HG03108 (cell line): ENCODE results near the gene KHDC4.
"Not testable (repeated sequence)": the region's sequence is repeated elsewhere in the genome, so short reads cannot be mapped to it uniquely, and the experiment has no call there.

ENCODE experiments used
- ATAC-seq: cut with Tn5 transposase; IDR thresholded peaks from one replicate; pipeline ENCODE4 v1.9.1; 2021; ENCODE audit warnings: moderate library complexity; ENCODE audit not compliant: unreplicated experiment

KHDC4 gene

DNA sequence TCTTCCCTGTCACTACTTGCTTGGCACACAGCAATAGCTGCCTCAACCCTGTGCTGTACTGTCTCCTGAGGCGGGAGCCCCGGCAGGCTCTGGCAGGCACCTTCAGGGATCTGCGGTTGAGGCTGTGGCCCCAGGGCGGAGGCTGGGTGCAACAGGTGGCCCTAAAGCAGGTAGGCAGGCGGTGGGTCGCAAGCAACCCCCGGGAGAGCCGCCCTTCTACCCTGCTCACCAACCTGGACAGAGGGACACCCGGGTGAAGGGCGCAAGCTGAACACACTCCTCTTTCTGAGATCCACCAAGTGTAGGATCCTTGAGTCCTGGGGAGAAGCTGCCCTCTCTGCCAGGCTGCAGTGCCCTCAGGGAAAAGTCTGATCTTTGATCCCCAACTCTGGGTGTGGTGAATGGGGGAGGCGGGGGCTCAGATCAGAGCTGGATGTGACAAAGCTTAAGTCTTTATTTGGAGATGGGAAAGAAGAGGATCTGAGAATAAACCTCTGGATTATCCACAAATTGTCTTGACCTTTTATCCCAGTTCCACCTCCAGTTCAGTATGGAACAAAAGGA, 8.4 kb upstream of the KHDC4 start:
- no peak for ATAC-seq

GRCh38 chr1:155941845-155942531, 7.8 kb upstream of the KHDC4 start:
- ATAC-seq = no peak

DNA sequence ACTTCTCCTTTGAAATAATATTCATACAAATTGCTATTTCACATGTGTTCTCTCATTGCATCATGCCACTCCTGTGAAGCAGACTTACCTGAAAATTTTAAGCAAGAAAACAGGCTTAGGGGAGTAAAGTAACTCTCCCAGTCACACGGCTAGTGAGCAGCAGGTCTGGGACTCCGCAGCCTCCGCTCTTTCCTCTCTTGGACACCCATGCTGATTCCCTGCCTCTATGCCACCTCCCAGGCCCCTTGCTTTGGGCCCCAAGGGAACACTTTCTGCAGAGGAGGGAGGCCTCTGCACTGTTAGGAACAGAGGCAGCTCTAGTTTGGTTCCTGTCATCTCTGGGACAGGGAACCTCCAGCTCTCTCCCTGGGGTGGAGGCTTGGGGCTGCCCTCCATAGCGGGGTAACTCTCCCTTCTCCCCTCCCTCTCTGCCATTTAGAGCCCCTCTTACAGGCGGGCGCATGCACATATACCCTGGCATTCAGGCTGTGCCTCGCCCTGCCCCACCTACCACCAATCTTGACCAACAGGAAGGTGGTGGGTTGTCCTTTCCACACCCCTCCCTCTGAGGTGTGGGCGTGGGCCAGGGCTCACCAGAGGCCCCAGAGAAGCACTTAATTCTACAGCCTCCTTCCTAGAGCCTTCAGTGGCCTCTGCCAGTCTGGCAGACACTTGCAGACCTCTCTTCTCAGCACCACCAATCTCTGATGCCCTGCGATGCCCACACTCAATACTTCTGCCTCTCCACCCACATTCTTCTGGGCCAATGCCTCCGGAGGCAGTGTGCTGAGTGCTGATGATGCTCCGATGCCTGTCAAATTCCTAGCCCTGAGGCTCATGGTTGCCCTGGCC, 7.0 kb upstream of the KHDC4 start, which contains the start of gene RXFP4:
Gene RXFP4, plus strand, starts transcription at position 646 of the 852 bp plus-strand sequence. Its CDS starts 72 bp downstream, at position 718.
- no peak for ATAC-seq

- no peak for ATAC-seq
These were observed 6.3 kb upstream of the KHDC4 start for GRCh38 chr1:155940482-155940992.

DNA sequence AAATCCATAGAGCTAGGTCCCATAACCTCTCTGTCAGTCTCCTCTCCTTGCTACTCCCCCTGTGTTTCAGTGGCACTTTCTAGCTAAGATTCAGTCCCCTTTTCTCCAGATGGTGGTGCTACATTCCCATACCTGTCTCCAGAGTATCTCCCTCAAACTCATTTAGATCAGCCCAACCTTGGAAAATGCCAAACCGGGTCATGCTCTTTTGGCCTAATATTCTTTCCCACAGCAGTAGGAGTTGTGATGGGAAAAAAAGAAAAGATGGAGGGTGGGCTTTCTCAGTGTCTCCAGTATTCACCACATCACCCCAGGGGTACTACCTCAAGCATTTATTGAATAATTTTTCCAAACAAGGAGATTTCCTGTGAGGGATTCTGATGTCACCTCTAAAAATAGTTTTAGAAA, 4.0 kb upstream of the KHDC4 start:
- no peak for ATAC-seq

DNA sequence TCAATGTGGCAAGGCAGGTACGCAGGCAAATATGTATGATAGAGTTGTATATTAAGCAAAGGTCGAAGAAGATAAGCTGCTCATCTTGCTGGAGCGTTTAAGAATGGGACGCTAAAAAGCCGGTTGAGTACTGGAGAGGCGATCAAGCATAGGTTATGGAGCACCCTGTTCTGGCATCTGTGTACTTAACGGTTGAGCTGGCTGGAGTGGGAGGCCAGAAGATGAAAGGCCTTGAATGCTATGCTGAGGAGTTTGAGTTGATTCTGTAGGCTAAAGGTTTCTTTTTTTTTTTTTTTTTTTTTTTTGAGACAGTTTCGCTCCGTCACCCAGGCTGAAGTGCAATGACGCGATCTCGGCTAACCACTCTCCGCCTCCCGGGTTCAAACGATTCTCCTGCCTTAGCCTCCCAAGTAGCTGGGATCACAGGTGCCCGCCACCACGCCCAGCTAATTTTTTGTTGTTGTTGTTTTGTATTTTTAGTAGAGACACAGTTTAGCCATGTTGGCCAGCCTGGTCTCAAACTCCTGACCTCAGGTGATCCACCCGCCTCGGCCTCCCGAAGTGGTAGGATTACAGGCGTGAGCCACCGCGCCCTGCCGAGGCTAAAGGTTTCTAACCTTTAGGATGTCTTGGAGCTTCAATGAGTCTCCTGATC, 850 bp upstream of the KHDC4 start:
- ATAC-seq = no peak

DNA sequence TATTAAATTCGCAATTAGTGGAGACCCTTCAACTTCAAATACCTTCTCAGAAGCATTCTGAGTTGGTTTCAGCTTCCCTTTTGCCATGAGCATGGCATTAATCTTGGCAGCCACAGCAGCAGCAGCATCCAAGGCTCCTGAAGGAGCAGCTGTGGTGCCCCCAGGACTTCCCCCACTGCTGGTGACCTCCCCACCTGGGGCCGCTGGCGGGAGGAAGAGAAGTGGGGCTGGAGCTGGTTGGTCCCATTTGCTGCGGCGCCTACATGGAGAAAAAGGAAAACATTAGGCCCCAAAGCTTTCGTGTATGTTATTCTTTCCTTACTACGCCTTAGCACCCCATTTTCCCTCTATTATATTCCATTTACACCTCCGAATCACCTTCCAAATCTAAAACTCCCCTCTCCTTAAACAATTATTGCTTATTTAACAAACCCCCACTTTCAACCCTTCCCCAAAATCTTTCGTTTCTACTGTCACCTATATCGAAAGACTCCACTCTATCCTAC, 569 bp downstream of the KHDC4 start:
- ATAC-seq = no peak

DNA sequence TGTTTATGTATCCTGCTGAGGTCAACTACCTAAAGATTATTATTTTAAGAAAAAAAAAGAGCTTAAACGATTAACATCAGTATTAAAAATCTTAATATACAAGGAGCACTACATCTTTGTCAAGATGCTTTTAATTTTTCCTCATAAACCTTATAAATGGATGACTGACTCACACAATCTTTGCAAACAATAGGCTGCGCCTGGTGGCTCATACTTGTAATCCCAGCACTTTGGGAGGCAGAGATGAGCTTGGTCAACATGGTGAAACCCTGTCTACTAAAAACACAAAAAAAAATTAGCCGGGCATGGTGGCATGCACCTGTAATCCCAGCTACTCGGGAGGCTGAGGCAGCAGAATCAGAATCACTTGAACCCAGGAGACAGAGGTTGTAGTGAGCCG, 1.7 kb downstream of the KHDC4 start:
- no peak for ATAC-seq

- ATAC-seq = no peak
These were observed 2.1 kb downstream of the KHDC4 start for GRCh38 chr1:155932081-155932480.

GRCh38 chr1:155931332-155932038, 2.7 kb downstream of the KHDC4 start:
- ATAC-seq = no peak

- ATAC-seq = not testable (repeated sequence)
These were observed 3.5 kb downstream of the KHDC4 start for GRCh38 chr1:155930725-155931124.

DNA sequence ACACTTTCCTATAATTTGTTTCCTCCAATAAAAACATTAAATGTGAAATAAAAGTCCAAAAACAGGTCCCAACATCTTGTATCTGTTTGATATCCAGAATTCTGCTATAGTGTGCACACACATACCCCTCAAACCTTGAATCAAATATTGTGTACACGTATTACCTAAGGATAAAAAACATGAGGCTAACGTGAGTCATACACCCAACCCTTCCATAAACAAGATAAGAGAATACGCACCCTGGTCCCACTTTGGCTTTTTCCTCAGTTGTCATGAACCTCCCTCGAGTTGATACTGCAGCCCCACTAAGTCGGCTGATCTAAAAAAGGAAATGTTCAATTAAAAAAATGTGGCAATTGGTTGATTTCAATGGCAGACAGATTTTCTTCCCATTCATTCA, 5.2 kb downstream of the KHDC4 start:
- ATAC-seq = no peak

DNA sequence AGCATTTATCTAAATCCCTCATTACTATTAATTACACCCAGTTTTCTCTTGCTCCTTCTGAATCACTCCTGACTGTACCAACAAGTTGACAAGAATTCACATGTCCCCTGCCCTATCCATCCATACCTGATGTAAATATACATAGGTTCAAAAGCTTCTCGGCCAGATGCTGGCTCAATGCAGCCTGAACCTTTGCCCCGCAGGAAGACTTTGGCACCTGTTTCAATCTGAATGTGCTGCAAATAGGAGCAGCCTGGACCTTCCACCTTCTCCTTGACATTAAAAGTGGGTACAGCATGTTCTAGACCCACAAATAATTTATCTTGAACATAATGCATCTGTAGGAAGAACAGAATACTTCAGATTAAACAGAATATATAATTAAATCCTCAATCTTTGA, 8.7 kb downstream of the KHDC4 start:
- no peak for ATAC-seq

DNA sequence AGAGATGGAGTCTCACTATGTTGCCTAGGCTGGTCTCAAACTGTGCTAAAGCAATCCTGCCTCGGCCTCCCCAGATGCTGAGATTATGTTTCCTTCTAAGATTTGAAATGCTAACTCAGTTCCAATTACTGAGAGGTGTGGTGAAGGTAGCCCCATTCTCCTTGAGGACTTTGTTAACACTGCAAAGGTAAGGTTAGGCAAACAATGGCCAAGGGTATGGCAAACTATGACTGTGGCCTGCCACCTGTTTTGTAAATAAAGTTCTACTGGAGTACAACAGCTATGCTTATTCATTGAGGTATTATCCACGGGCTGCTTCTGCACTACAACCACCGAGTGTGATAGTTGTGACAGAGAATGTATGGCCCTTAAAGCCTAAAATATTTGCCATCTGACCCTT, 13.5 kb downstream of the KHDC4 start:
- ATAC-seq = no peak

- ATAC-seq = no peak
These were observed 14.4 kb downstream of the KHDC4 start for GRCh38 chr1:155919801-155920200.

DNA sequence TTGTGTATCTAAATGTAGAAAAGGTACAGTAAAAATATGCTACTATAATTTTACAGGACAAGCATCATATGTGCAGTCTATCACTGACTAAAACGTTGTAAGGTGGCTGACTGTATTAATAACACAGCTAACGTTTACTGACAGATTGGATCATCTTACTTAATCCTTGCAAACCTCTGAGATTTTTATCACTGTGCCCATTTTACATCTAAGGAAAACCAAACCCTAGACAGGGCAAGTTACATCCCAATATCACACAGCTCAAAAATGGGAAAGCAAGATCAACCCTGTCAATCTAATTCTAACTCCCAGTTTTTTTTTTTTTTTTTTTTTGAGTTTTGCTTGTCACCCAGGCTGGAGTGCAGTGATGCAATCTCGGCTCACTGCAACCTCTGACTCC, 15.6 kb downstream of the KHDC4 start:
- ATAC-seq = no peak

GRCh38 chr1:155913969-155914757, 20.1 kb downstream of the KHDC4 start:
- no peak for ATAC-seq

GRCh38 chr1:155912056-155912536, 22.1 kb downstream of the KHDC4 start:
- no peak for ATAC-seq
